SW 1271 (cell line): ENCODE results near the gene TACC2.

Experiments
- DNase-seq, 2 experiments: peaks; one replicate each; lab custom pipeline; 2025; lab: John Stamatoyannopoulos, UW

Gene TACC2

DNA sequence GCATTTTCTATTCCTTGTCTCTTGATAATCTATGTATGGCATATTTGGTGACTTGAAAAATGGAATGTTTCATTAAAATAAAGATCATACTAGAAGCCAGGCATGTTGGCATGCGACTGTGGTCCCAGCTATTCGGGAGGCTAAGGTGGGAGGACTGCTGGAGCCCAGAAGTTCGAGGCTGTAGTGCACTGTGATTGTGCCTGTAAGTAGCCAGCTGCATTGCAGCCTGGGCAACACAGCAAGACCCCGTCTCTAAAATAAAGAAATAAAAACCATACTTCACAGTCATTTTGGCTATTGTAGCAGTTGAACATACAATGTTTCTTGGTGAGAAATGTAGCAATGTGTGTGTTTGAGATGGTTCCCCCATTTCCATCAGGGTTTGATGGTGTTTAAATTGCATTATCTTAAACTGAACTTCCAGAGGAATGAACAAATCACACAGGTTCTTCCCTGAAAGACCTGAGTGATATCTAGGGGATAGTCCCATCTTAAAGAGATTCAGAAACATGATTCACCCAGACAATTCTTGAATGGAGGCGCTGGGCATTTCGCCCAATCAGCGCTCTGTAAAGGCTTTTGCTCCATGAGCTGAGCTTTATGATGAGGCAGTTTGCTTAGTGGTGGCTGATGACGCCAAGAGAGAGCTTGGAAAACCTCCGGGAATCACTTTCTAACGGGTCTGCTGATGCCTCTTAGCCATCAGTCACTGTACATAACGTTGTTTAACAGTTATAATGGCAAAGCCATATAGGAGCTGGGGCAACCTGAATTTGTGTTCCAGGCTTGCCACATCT lies 262.7 kb downstream of the TACC2 start:
- DNase-seq, result no peak

DNA sequence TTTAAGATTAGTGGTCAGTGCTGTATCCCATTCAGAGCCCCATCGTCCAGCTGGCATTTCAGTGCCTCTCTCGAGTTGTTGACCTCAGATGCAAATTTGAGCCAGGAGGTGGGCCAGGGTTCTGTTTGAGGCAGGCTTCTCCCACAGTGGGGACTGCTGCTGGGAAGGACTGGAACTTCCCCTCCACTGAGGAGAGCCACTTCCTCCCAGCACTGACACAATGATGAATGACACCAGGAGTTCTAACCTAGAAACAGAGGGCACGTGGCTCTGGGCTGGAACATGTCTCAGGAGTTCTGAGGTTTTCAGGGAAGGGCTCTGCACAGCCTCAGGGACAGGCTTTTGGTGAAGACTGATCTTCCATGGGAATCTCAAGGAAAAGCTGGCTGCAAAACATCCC lies 263.8 kb downstream of the TACC2 start:
- DNase-seq, result no peak

DNA sequence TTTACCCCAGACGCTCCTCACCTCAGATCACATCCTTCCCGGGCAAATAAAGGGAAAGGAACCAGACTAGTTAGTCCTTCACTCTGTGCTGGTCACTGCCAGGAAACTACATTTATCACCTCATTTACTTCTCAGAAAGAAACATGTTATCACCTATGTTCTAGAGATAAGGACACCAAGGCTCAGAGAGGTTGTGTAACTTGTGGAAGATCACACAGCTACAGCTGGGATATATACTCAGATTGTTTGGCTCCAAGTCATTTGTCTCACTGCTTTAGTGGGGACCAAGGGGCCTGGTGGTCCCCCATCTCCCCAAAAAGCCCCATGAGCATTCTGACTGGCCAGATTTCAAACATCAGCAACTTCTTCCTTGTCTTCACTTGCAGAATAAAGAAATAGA lies 264.6 kb downstream of the TACC2 start:
- DNase-seq, result no peak

DNA sequence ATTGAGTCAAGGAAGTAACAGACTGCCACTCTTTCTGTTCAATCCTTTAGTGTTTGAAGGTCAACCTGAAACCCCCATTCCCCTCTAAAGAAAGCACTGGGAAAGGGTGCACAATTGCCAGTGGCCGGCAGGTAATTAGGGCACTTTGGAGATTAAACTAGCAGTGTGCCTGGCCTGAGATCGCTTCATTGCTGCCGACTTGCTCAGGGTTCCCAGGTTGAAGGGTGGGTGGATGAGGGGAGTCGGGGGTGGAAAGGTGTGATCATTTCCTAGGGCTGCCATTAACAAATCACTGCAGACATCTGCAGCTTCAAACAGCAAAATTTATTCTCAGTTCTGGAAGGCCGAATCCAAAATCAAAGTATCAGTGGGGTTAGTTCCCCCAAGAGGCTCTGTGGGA lies 265.9 kb downstream of the TACC2 start:
- no peak for DNase-seq

DNA sequence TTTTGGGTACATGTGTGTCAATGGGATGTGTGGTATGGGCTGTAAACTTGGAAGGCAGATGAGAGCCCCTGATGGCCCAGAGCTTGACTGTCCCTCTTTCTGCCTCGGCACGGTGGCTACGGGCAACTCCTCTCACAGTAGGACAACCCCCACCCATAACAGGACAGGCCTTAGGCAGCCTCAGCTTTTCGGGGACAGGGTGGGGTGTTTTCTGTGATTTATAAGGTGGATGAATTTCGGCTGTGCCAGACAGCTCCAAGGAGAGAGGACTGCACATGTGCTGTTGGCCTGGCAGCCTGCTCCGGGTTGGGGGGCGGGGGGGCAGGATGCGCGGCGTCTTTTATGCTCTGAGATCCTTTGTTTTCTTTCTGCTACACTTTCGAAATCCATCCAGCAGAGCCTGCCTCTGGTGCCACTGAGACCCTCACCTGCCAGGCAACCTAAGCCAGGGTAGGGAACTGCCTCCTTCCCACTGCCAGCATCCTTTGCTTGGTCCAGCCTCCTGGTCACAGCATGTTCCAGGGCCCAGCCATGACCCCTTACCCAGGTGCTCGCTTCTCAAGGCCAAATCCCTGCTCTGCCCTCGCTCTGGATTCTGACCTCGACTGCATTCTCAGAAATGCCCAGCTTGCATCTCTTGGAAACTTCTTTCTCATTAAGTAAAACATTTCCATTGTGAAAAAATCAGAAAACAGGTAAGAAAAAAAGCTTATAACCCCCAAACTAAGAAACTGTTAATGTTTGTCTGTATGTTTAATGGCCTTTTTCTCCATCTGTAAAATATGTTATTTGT lies 266.7 kb downstream of the TACC2 start:
- no peak for DNase-seq

DNA sequence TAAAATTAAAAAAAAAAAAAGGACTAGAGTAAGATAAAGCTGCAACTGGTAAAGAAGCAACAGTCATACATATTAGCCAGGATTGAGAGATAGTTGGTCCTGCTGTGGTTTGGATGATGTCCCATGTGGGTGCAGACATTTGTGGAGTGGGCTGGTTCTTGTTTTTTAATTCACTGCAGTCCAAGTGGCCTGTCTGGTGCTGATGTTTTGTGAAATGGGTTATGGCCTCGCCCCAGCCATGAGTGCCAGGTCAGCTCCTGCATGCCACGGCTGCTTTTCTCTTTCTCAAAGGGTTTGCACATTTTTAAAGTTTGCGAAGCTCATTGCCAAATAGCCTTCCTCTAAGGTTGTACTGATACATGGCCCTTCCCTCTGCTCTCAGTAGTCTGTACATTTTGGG lies 268.1 kb downstream of the TACC2 start:
- no peak for DNase-seq

DNA sequence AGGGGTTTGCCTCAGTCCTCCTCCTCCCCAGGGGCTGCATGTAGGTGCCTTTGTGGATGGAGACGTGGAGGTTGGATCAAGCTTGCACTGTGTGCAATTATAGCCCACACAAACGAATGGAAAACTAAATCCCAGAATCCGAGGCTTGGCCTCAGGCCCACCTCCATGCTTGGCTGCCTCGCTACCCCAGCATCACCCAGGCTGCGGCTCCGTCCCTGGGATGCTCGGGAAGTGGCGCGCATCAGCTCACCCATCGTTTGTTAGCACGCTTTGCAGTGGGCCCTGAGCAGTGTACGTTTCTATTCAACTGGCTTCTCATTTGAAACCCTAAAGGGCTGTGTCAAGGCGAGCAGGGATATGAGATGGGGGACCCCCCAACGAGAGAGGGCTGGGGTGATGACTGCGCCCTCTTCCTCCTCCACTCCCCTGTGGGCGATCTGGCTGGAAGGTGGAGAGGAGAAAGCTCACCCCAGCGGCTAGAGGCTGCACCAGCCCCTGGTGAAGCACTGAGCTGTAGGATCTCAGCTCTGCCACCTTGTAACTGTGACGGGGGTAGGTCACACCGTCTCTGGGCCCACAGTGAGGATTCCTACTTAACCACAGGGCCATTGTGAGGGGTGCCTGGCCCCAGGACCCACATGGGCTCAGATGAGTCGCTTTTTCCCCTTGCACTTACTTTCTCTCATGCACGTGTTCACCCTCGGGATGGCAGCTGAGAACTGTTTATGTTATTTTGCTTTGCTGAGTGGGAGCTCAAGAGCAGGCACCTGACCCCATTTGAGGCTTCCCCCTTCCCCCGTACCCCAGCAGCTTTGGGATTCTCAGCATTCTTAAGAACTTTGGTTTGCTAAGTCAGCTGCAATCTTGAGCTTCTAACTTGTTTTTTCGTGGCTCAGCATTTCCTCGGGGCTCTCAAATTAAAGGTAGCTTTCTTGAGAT lies 269.4 kb downstream of the TACC2 start:
- no peak for DNase-seq

DNA sequence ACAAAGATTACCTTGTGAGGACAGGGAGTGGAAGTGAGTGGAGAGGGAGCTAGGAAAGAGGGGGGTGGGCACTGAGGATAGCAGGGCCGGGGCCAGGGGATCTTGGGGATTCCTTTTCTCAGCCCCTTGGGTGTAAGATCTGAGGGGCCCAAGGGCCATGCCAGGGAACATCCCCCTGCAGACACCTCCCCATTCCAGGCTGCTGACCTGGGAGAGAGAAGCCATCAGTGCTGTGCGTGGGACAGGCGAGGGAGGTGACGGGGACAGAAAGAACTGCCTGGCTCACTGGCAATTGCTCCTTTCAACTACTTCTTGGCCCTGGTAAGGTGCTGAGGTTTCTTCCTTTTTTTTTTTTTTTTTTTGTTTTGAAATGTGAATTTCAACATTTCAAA lies 270.1 kb downstream of the TACC2 start:
- no peak for DNase-seq

DNA sequence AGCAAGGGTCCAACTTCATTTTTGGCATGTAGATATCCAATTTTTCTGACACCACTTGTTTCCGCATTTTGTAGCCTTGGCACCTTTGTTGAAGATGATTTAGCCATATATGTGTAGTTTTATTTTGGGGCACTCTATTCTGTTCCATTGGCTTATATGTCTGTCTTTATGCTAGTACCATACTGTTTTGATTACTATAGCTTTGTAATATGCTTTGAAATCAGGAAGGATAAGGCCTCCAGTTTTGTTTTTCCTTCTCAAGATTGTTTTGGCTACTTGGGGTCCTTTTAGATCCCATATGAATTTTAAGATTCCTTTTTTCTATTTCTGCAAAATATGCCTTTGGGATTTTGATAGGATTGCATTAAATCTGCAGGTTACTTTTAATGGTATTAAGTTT lies 272.6 kb downstream of the TACC2 start:
- DNase-seq, result no peak

DNA sequence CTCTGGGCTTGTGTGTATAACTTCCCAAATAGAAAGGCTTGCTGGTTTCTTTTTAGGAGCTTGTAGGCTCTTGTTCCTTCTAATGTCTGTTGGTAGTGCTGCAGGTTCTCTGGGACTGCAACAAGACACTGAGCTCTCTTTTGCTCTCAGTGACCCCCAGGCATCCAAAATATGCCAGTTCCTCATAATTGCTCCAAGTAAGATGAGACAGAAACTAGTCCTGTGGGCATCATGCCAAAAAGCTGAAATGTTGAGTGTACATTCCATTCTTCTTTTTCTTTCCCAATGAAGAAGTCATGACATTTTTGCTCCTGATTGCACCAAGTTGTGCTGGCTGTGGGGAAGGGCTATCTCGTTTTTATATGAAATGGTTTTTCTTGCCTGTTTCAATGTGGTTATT lies 275.0 kb downstream of the TACC2 start:
- DNase-seq, result peak in 1 of 2 experiments; percentile 1

DNA sequence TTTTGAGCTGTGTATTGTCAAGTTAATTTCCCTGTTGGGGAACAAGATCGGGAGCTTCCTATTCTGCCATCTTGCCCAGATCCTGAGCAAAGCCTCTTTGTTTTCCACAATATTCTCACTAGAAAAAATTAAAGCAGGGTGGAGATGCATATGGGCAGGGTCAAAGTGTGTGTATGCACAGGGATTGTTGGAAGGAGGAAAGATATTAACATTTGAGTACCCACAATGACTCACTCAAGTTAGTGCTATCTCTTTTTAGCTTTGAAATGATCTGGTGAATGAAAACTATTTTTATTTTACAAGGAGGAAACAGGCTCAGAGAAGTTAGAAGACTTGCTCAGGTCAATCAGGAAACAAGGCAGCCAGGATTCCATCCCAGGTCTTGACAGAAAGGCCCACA lies 275.5 kb downstream of the TACC2 start:
- DNase-seq, result no peak

DNA sequence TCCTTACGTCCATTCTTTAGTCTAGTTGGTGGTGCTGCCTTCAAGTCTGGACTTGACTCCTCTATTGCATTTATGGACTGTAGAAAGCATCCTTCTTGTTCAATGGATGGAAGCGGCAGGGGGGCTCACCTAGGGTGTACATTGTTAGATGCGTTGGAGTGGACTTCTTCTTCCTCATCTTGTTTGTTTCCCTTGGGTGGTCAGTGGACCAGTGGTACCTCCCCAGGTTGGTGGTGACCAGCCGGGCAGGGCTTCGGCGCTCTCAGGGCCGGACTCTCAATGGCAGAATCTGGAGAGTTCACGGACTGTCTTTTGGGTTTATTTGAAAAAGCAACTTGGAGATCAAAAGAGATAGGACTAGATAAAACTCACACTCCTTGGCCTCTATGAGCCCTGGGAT lies 276.0 kb downstream of the TACC2 start:
- DNase-seq, result no peak

DNA sequence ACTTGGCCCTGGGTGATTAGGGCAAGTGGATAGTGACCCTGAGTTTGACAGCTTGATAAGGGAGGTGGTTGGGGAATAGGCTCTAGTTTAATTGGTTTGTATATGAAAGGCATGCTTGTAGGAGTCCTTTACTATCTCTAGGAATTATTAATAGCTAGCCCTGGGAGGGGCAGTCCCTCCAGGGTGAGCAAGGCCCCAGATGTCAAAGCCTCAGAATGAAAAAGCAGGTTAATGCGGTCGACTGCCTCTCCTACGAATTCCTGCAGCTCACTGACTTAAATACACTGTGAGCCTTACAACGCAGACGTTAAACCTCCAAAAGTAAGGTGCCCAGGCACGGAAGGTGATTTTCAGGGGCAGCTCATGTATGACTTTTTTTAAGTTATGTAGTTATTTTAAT lies 276.9 kb downstream of the TACC2 start:
- DNase-seq, result no peak

DNA sequence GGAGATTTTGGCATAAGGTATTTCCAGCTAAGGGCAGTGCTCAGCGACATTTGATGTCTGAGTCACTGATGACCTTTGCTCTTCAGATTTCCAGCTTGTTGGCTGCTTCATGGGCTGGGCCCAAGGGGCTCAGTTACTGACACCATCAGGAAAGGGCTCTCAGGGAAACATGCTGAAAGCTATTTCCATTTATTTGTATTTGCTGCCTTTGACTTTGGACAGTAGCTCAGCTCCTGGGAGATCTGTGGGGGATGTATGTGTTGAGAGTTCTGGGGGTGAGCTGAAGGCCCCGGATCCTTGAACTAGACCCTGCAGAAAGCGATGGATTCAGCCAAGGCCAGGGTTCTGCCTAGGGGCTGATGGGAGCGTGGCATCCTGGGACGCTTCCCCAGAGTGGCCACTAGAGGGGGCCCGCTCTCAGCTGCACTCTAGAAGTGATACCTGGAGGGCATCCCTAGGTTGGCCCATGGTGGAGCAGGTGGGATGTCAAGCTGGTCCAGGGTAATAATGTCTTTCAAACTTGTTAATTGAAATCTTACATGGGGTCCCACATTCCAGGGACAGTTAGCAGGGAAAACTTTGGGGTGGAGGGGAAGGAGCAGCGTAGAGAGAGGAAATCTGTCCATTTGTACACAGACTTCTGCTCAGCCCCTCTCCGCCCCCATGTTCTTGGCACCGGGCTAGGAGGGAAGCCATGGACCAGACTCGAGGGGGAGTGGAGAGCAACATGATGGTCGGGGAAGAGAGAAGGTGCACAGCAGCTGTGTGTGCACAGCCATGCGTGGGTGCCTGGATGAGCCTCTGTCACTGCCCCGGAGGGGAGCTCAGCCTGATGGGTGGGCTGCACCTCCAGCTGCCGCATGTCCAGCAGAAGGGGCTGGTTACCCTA lies 279.1 kb downstream of the TACC2 start:
- peak in 1 of 2 experiments; percentile 19 for DNase-seq

DNA sequence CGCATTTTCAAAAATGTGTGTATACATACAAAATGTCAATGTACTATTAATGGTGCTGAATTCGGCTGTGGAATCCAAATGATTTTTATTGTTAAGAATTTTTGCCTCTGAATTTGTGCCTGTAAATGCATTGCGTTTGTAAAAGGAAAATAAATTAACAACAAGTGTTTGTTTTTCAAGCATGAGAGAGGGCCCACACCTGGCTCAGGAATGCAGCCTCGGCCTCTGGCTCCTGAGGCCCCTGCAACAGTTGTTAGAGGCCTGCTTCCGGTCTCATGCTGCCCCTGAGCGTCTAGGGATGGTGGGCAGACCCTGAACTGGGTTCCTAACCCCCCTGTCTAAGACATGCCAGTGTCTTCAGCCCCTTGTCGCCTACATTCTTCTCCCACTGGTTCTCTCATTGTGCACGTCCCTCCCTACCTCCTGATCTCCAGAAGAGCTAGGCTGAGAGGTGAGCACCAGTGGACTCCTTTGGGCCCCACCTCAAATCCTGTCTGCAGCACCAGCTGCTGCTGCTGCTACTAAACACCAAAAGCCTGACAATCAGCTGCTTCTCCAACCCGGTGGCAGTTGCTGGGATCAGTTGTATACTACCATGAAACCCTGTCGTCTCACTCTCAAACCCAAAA lies 280.2 kb downstream of the TACC2 start:
- DNase-seq, result no peak

DNA sequence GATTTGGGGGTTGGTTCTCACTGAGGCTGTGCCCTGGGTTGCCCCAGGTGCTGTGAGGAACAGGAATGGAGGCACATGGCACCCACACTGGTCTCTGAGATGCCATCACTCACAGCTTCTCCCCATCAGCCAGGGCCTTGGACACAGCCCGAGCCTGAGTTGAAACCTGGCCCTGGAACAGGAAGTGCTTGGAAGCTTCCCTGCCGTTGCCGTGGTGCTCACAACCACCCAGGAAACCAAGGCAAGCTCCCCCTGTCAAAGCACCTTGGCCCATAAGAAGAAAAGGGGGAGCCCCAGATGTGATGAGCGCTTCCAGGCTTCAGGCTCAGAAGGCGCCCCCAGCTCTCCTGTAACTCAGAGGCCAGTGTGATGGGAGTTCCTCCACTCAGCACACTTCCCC lies 282.1 kb downstream of the TACC2 start, which contains the start of gene BTBD16:
TSS of gene BTBD16 (plus strand) at position 221 of the 400 bp plus-strand sequence. CDS start 3,786 bp downstream, outside the sequence.
- DNase-seq, result no peak

DNA sequence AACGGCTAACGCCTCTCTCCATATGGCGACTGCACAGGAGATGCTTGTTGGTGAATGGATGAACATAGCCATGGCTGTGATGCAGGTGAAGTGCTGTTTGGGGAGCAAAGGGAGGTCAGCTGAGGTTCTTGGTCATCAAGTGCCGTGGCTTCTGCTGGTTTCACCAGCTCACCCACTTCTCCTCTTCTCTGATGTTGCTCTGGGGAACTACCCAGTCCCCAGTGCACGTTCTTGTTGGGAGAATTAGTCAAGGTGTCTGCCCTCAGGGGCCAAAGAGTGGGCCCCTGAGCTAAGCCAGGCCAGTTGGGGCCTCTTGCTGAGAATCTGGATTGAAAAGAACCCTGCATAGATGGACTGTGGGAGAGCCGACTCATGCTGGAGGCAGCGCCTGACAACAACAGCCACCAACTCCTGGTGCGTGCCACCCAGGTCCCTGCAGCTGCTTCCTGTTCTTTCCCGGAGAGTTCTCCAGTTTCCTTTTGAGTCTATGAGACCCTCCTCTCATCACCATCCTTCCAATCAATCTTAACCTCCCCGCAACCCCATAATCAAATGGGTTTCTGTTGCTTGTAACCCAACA lies 285.1 kb downstream of the TACC2 start:
- DNase-seq, result no peak

DNA sequence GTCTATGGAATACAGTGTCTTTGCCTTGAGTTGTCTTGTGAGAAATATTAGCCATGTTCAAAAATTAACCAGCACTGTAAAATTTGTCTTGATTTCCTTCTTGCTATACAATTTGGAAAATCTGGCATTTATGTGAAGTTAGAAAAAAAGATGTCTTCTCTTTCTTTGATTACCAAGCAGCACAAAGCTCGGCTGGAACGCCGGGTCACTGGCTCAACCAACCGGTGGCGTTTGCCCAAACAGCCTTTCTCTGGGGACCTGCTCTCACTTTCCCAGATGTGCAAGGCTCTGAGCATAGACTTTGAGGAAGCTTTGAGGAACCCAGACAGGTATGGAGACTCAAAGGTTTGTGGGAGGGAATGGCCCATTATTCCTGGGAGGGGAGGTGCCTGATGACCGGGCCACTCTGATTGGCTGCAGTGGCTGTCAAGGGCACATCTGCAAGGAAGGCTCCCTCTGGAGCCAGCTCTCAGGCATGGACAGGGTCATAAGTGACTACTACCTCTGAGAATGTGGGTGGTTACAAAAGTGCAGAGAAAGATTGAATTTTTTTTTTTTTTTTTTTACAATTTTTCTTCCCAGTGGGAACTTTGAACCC lies 287.7 kb downstream of the TACC2 start:
- no peak for DNase-seq

DNA sequence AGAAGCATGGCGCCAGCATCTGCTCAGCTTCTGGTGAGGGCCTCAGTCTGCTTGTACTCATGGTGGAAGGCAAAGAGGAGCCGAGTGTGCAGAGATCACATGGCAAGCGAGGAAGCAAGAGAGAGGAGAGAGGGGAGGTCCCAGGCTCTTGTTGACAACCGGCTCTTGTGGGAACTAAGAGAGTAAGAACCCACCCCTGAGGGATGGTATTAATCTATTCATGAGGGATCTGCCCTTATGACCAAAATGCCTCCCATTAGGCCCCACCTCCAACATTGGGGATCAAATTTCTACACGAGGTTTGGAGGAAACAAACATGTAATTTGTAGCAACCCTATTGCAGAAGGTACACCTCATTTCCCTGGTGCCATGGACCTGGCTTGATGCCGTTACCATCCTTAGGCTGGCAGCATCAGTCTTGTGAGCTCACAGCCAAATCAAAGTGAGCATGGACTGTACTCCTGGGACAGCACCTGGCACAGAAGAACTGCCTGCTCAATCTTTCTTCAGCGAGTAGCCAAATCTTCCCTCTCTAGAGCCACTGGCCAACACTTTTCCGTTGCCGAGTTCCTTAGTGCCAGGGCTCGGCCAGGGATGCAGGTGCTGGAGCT lies 288.7 kb downstream of the TACC2 start:
- DNase-seq, result no peak
